ENCODE measurements around the gene MDGA2. TPM values are rescaled to one million over a fixed set of nuclear protein-coding genes. Genes with fewer than 3 reads are reported as not detected.

Gene MDGA2
- total and polyA plus RNA-seq, 2 of the 13 experiments (the other 11 are each of a cell fraction or from before 2014, with no cell fraction given) = not detected

- Histone ChIP-seq H3K79me2 (ENCODE audit: insufficient read depth, low read length) (no peaks in the 10 kb centered on the region), H4K20me1 (ENCODE audit: insufficient read depth, low read length) (no peaks in the 10 kb centered on the region), H3K27me3 (ENCODE audit: control insufficient read depth in 1 of 2, insufficient read depth in 2 of 2, low read length in 2 of 2) (no peaks in the 10 kb centered on the region), H3K27ac (ENCODE audit: extremely low read length, insufficient read depth, low read length) (no peak overlapping the region), H3K9ac (ENCODE audit: insufficient read depth, low read depth, low read length) (no peak overlapping the region), H3K4me3 (replicated peaks in 1 of 3; ENCODE audit: insufficient read depth in 1 of 3, low read depth in 2 of 3, low read length in 3 of 3) (no peak overlapping the region), H3K9me3 (ENCODE audit: low read length) (no peaks in the 10 kb centered on the region; the same call in 1 of the 2 replicates), H2AFZ (ENCODE audit: low read length) (no peak overlapping the region), H3K36me3 (replicated peaks in 1 of 2; ENCODE audit: control insufficient read depth in 1 of 2, insufficient read depth in 2 of 2, low read length in 2 of 2) (no peaks in the 10 kb centered on the region), H3K4me1 (ENCODE audit: insufficient read depth, low read length) (no peaks in the 10 kb centered on the region), H3K4me2 (ENCODE audit: low read depth, low read length) (no peak overlapping the region)
- ChIA-PET CTCF (ENCODE audit: low intra/inter-chr PET ratio, low total read pairs) (no interaction called here), POLR2A (no interaction called here)
- in situ Hi-C loops (cut with HindIII; ENCODE audit: extremely low pct_ligation_motif_present, low pct_unique_long_range_greater_than_20kb) = no loop called here
- FAIRE-seq = no peak
- intact Hi-C loops (cut with micrococcal nuclease; ENCODE audit: unreplicated experiment) = no loop called here
- no peak for ATAC-seq
- no TSS peak for BruUV-seq (replicated peaks)
- 3% methylated on average over 1 of the region's 1 CpG for WGBS (ENCODE audit: low lambda C conversion rate)
- DNase-seq (ENCODE audit: low spot score) = no peak
- TF ChIP-seq DZIP1 (CRISPR knock-in tag; IDR thresholded peaks at IDR 0.05) (no peak), MYC (CRISPR knock-in tag; IDR thresholded peaks at IDR 0.05; ENCODE audit: borderline replicate concordance) (no peak), ZNF432 (CRISPR knock-in tag; IDR thresholded peaks at IDR 0.05; ENCODE audit: borderline replicate concordance) (no peak), MTF1 (CRISPR knock-in tag; IDR thresholded peaks at IDR 0.05) (no peak), ZNF576 (CRISPR knock-in tag; IDR thresholded peaks at IDR 0.05) (no peak), E2F2 (CRISPR knock-in tag; IDR thresholded peaks at IDR 0.05; ENCODE audit: borderline replicate concordance) (no peak), ZSCAN5A (CRISPR knock-in tag; IDR thresholded peaks at IDR 0.05; ENCODE audit: borderline replicate concordance) (no peak), SNRNP70 (IDR thresholded peaks at IDR 0.05; ENCODE audit: low read depth, low read length) (no peak), HMGXB4 (CRISPR knock-in tag; IDR thresholded peaks at IDR 0.05; ENCODE audit: borderline replicate concordance in 1 of 2, low read depth in 1 of 2) (no peak), ZFAT (CRISPR knock-in tag; conservative IDR thresholded peaks at IDR 0.05) (no peak), HMGXB3 (CRISPR knock-in tag; IDR thresholded peaks at IDR 0.05; ENCODE audit: borderline replicate concordance) (no peak), ZNF251 (CRISPR knock-in tag; IDR thresholded peaks at IDR 0.05) (no peak)
Measured at GRCh38 chr14:47044841-47045240, 630.6 kb downstream of the MDGA2 start.

All from HepG2 (cell line).